Epithelial cell of esophagus (primary cell): Measurements from ENCODE around the gene ZNF576.
"Not testable (repeated sequence)": the region's sequence is repeated elsewhere in the genome, so short reads cannot be mapped to it uniquely, and the experiment has no call there.

Source experiments
- DNase-seq: peaks from one replicate; pipeline ENCODE4 v3.0.0; 2010; ENCODE audit warnings: low read depth
- H3K4me3 ChIP-seq: 2 replicates; pipeline ENCODE4 v1.5.1; 2011; ENCODE audit warnings: mild to moderate bottlenecking, low read length, control low read depth
- CTCF ChIP-seq: IDR thresholded peaks from 2 replicates; pipeline ENCODE4 v1.5.1; 2011; ENCODE audit warnings: low read depth, mild to moderate bottlenecking, low read length, control low read depth, inconsistent platforms; ENCODE audit not compliant: insufficient read depth; ENCODE audit errors: missing control alignments

ZNF576 gene

GRCh38 chr19:43586346-43586745, 10.0 kb upstream of the ZNF576 start:
- no peak for DNase-seq
- H3K4me3 ChIP-seq, result no peak overlapping the region
- no peak for TF ChIP-seq CTCF

- H3K4me3 ChIP-seq, DNase-seq: not testable (repeated sequence)
Measured at GRCh38 chr19:43587029-43587428, 9.4 kb upstream of the ZNF576 start.

- DNase-seq, result no peak
- TF ChIP-seq CTCF, result no peak
Measured at GRCh38 chr19:43589277-43589676, 7.1 kb upstream of the ZNF576 start.

GRCh38 chr19:43589678-43590077, 6.7 kb upstream of the ZNF576 start:
- no peak for DNase-seq
- H3K4me3 ChIP-seq, result no peak overlapping the region
- TF ChIP-seq CTCF, result no peak

More at GRCh38 chr19:43589277-43589676, 7.1 kb upstream of the ZNF576 start:
- H3K4me3 ChIP-seq, result no peak overlapping the region

- H3K4me3 ChIP-seq, result no peak overlapping the region
- no peak for TF ChIP-seq CTCF
- no peak for DNase-seq
Measured at GRCh38 chr19:43591904-43592772, 4.3 kb upstream of the ZNF576 start.

GRCh38 chr19:43592800-43593350, 3.5 kb upstream of the ZNF576 start:
- DNase-seq, result no peak
- no peak for TF ChIP-seq CTCF
- H3K4me3 ChIP-seq, result no peak overlapping the region

GRCh38 chr19:43594081-43594697, 2.2 kb upstream of the ZNF576 start:
- no peak for DNase-seq
- H3K4me3 ChIP-seq, result peak overlapping the region; percentile 59
- no peak for TF ChIP-seq CTCF
